Smooth muscle cell (in vitro differentiated cells): Measurements from ENCODE around the gene SAMM50. TPM values are rescaled to one million over a fixed set of nuclear protein-coding genes. Genes with fewer than 3 reads are reported as not detected.

ENCODE experiments used
- DNase-seq: peaks from one replicate; lab custom pipeline; 2025; ENCODE audit not compliant: unreplicated experiment; lab: John Stamatoyannopoulos, UW
- H2AFZ ChIP-seq: fragments of 200-600 bp; sonication (generic); 2 replicates; pipeline ENCODE4 v1.6.0; 2016; ENCODE audit warnings: antibody characterized with exemption, low read depth, mild to moderate bottlenecking
- H3F3A ChIP-seq: fragments of 200-600 bp; sonication (generic); 2 replicates; pipeline ENCODE4 v1.6.0; 2017; ENCODE audit warnings: antibody characterized with exemption, low read depth
- H3K27ac ChIP-seq: fragments of 200-600 bp; sonication (generic); 2 replicates; pipeline ENCODE4 v1.5.1; 2016; ENCODE audit warnings: low read depth, mild to moderate bottlenecking
- H3K27me3 ChIP-seq: fragments of 200-600 bp; sonication (generic); 2 replicates; pipeline ENCODE4 v1.6.1; 2016; ENCODE audit warnings: low read depth, mild to moderate bottlenecking
- H3K36me3 ChIP-seq: fragments of 200-600 bp; sonication (generic); 2 replicates; pipeline ENCODE4 v1.5.1; 2016; ENCODE audit warnings: low read depth
- H3K4me1 ChIP-seq: fragments of 200-600 bp; sonication (generic); 2 replicates; pipeline ENCODE4 v1.5.1; 2016; ENCODE audit warnings: low read depth
- H3K4me2 ChIP-seq: fragments of 200-600 bp; sonication (generic); 2 replicates; pipeline ENCODE4 v1.6.0; 2016; ENCODE audit warnings: mild to moderate bottlenecking
- H3K4me3 ChIP-seq: fragments of 200-600 bp; sonication (generic); 2 replicates; pipeline ENCODE4 v1.5.1; 2016; ENCODE audit warnings: mild to moderate bottlenecking
- H3K79me2 ChIP-seq: fragments of 200-600 bp; sonication (generic); 2 replicates; pipeline ENCODE4 v1.6.0; 2016; ENCODE audit warnings: low read depth, mild to moderate bottlenecking
- H3K9ac ChIP-seq: fragments of 200-600 bp; sonication (generic); 2 replicates; pipeline ENCODE4 v1.6.0; 2016; ENCODE audit warnings: low read depth
- H3K9me3 ChIP-seq: fragments of 200-600 bp; sonication (generic); replicated peaks from 2 replicates; pipeline ENCODE4 v1.5.1; 2016; ENCODE audit warnings: low read depth
- H4K20me1 ChIP-seq: fragments of 200-600 bp; sonication (generic); 2 replicates; pipeline ENCODE4 v1.6.0; 2016; ENCODE audit warnings: low read depth
- CTCF ChIP-seq: fragments of 200-600 bp; sonication (generic); IDR thresholded peaks from 2 replicates; pipeline ENCODE4 v1.5.1; 2017; ENCODE audit warnings: borderline replicate concordance, mild to moderate bottlenecking, antibody characterized with exemption; ENCODE audit not compliant: insufficient read depth, poor library complexity, severe bottlenecking
- WGBS: methylation state at CpG from one replicate; pipeline ENCODE4 v1.1.7; 2016; ENCODE audit warnings: low lambda C conversion rate; 5-methylcytosine and 5-hydroxymethylcytosine counted together
- polyA plus RNA-seq: library from polyadenylated mRNA; unstranded; fragments of >200 nt; fragmentation: Nextera tagmentation; extraction: Ambion mirVana; gene quantifications from 2 replicates; pipeline ENCODE4 v1.2.1, GENCODE V29; 2016
- total RNA-seq: library from RNA; depleted of rRNA; stranded (reverse); fragments of >200 nt; gene quantifications from 2 replicates; pipeline ENCODE4 v1.2.3, GENCODE V29; 2014

SAMM50 gene
- total and polyA plus RNA-seq, 2 experiments from 2014 or later, result 43.6 to 56.1 TPM

- peaks cover 4% of the 10 kb centered on the region for H3K36me3 ChIP-seq
- H4K20me1 ChIP-seq, result peaks cover 40% of the 10 kb centered on the region
- no peak for DNase-seq
- H2AFZ ChIP-seq, result no peak overlapping the region
- no peaks in the 10 kb centered on the region for H3K9me3 ChIP-seq
- H3K4me3 ChIP-seq, result no peak overlapping the region
- no peak overlapping the region for H3K9ac ChIP-seq
- H3K79me2 ChIP-seq, result no peaks in the 10 kb centered on the region
- H3K27ac ChIP-seq, result no peak overlapping the region
- no peak for TF ChIP-seq CTCF
- WGBS, result 95% methylated on average over 15 of the region's 15 CpGs
- no peaks in the 10 kb centered on the region for H3F3A ChIP-seq
- no peaks in the 10 kb centered on the region for H3K4me1 ChIP-seq
- no peak overlapping the region for H3K4me2 ChIP-seq
- no peaks in the 10 kb centered on the region for H3K27me3 ChIP-seq
Observed at GRCh38 chr22:43995057-43995685, 39.9 kb downstream of the SAMM50 start.

- TF ChIP-seq CTCF, result no peak
- H4K20me1 ChIP-seq, result peaks cover 40% of the 10 kb centered on the region
- H3K9me3 ChIP-seq, result no peaks in the 10 kb centered on the region
- no peak overlapping the region for H3K27ac ChIP-seq
- no peak for DNase-seq
- 95% methylated on average over 10 of the region's 10 CpGs for WGBS
- no peaks in the 10 kb centered on the region for H3K27me3 ChIP-seq
- no peak overlapping the region for H3K9ac ChIP-seq
- no peak overlapping the region for H3K4me3 ChIP-seq
- H3F3A ChIP-seq, result no peaks in the 10 kb centered on the region
- H3K4me2 ChIP-seq, result no peak overlapping the region
- no peak overlapping the region for H2AFZ ChIP-seq
- H3K4me1 ChIP-seq, result no peaks in the 10 kb centered on the region
- no peaks in the 10 kb centered on the region for H3K79me2 ChIP-seq
- peaks cover under 1% of the 10 kb centered on the region for H3K36me3 ChIP-seq
Observed at GRCh38 chr22:43995798-43996169, 40.5 kb downstream of the SAMM50 start.

- WGBS, result 93% methylated on average over 45 of the region's 45 CpGs
- TF ChIP-seq CTCF, result no peak
- DNase-seq, result no peak
- no peak overlapping the region for H3K4me3 ChIP-seq
- no peak overlapping the region for H2AFZ ChIP-seq
- no peaks in the 10 kb centered on the region for H3K79me2 ChIP-seq
- H4K20me1 ChIP-seq, result peaks cover 40% of the 10 kb centered on the region
- H3K4me1 ChIP-seq, result no peaks in the 10 kb centered on the region
- no peaks in the 10 kb centered on the region for H3K36me3 ChIP-seq
- no peak overlapping the region for H3K9ac ChIP-seq
- no peaks in the 10 kb centered on the region for H3K27me3 ChIP-seq
- no peak overlapping the region for H3K4me2 ChIP-seq
- H3F3A ChIP-seq, result no peaks in the 10 kb centered on the region
- H3K9me3 ChIP-seq, result no peaks in the 10 kb centered on the region
- H3K27ac ChIP-seq, result no peak overlapping the region
Observed at GRCh38 chr22:43996170-43996980, 41.1 kb downstream of the SAMM50 start.
